Lower leg skin (tissue), 4 donors: ENCODE results near the gene MAGEB2. TPM values are rescaled to one million over a fixed set of nuclear protein-coding genes. Genes with fewer than 3 reads are reported as not detected.
A peak's percentile ranks its signal among the peaks of the same experiment; 100 is the strongest.

Experiments used
- DNase-seq, 2 donors: peaks; one replicate each; pipeline ENCODE4 v3.0.0-alpha.2; 2019; ENCODE audit warnings: low spot score in 2 of 2
- H3K4me3 ChIP-seq: fragments of 200-600 bp; sonication (generic); 2 replicates; pipeline ENCODE4 v1.5.1; 2017; ENCODE audit warnings: mild to moderate bottlenecking, low read depth; ENCODE audit not compliant: poor library complexity, severe bottlenecking
- CTCF ChIP-seq, 3 donors: fragments of 450-650 bp; IDR thresholded peaks; one replicate each; pipeline ENCODE4 v1.5.1; 2016; ENCODE audit warnings: antibody characterized with exemption in 3 of 3, mild to moderate bottlenecking in 3 of 3, moderate library complexity in 2 of 3
- POLR2A ChIP-seq, 2 donors: fragments of 450-650 bp; IDR thresholded peaks; one replicate each; pipeline ENCODE4 v1.6.1; 2016 to 2017; ENCODE audit warnings: antibody characterized with exemption in 2 of 2, mild to moderate bottlenecking in 1 of 2, moderate library complexity in 1 of 2
- WGBS, 2 donors: methylation state at CpG; one replicate each; pipeline ENCODE4 v1.1.5; 2018; 5-methylcytosine and 5-hydroxymethylcytosine counted together
- intact Hi-C: fragments of 100-400 bp; cut with DNase I; formaldehyde crosslinking; loops from one replicate; pipeline ENCODE4 v1.15.0; 2023; ENCODE audit warnings: low total_unique reads
- total RNA-seq, 4 donors: library from RNA; depleted of rRNA; stranded (reverse); fragments of >200 nt; gene quantifications; one replicate each; pipeline ENCODE4 v1.1.0, GENCODE V29; 2016

The MAGEB2 gene
- total RNA-seq, 4 donors from 2014 or later: not detected

GRCh38 chrX:30228526-30228925 lies 13.2 kb downstream of the MAGEB2 start:
- TF ChIP-seq CTCF (IDR thresholded peaks at IDR 0.05) (no peak), POLR2A (IDR thresholded peaks at IDR 0.05) (no peak)
- H3K4me3 ChIP-seq: no peak overlapping the region
- 0 to 35% methylated on average over 1 of the region's 1 CpG for WGBS, 2 donors
- intact Hi-C loops: no loop called here
- DNase-seq: no peak

DNA sequence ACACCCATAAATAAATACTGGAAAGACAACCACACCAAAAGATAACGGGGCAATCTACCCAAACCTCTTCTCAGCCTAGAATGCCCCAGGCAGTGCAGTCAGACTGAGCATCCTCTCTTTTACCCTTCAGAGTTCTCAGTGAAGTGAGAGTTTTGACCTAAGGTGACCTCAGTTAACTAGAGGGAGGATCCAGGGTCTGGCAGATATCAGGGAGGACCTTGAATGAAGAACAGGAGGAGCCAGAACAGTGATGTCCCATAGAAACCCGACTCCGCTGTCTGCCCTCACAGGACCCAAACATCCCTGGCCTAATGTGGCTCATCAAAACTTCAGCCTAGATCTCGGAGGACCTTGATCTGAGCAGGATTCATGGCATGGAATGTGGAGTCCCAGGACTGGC lies 15.0 kb downstream of the MAGEB2 start, which contains the start of gene MAGEB3:
Gene MAGEB3 (plus strand): TSS at position 263 of the 400 bp plus-strand sequence. CDS start 5,268 bp downstream, outside the sequence.
- intact Hi-C loops: no loop called here
- TF ChIP-seq CTCF (IDR thresholded peaks at IDR 0.05): no peak
- H3K4me3 ChIP-seq: no peak within 1 kb of the TSS
- no peak for DNase-seq
- WGBS, 2 donors: 64 to 66% methylated on average over 4 of the region's 4 CpGs

DNA sequence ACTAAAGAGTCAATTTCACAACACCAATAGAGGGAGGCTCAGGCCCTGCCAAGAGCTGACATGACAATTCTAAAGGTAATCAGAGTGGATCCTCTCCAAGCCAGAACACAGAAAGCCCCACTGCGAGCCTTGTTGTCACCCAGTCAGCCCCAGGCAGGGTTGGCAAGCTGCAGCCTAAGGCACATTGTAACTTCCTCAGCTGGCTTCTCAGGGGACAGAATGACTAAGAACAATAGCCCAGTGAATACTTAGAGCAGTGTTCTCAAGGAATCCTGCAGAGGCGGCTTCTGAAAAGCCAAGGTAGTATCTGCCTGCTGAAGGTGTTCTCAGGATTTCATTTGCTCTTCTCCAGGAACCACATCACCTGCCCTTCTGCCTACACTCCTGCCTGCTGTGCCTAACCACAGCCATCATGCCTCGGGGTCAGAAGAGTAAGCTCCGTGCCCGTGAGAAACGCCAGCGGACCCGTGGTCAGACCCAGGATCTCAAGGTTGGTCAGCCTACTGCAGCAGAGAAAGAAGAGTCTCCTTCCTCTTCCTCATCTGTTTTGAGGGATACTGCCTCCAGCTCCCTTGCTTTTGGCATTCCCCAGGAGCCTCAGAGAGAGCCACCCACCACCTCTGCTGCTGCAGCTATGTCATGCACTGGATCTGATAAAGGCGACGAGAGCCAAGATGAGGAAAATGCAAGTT lies 26.5 kb downstream of the MAGEB2 start, which contains the start of gene MAGEB4:
Gene MAGEB4 (plus strand): TSS at position 277 of the 692 bp plus-strand sequence. CDS start 136 bp downstream, at position 413.
- TF ChIP-seq CTCF (IDR thresholded peaks at IDR 0.05): no peak
- no peak for TF ChIP-seq POLR2A (IDR thresholded peaks at IDR 0.05)
- peak in 1 of 2 donors; percentile 71 for DNase-seq
- no peak within 1 kb of the TSS for H3K4me3 ChIP-seq
- 80 to 88% methylated on average over 7 to 10 of the region's 10 CpGs for WGBS, 2 donors
- intact Hi-C loops: no loop called here

DNA sequence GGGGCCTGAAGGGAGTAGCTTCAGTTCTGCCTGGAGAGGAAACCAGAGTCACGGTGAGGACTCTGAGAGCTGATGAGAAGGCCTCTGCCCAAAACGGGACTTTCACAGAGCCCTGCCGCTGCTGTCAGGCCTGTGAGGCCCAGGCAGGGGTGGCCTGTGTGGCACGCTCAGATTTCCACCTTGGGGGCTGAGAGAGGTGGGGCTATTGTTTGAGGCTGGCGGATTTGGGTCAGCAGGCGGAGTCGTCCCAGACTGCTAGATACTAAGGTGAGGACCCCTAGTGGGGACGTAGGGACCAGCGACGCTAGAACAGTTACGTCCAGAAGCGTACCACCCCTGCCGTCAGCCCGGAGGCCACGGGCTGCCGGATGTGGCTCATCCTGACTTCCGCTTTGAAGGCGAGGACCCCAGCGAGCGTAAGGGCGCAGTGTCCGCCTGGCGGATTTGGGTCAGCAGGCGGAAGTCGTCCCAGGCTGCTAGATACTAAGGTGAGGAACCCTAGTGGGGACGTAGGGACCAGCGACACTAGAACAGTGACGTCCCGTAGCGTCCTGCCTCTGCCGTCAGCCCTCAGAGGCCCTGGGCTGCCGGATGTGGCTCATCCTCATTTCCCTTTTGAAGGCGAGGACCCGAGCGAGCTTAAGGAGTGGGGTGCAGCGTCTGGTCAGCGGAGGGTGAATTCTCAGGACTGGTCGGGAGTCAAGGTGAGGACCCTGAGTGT lies 31.6 kb downstream of the MAGEB2 start, which contains the start of gene MAGEB1:
Gene MAGEB1 (plus strand): TSS at position 378 of the 721 bp plus-strand sequence. CDS start 3,348 bp downstream, outside the sequence.
- TF ChIP-seq POLR2A (IDR thresholded peaks at IDR 0.05): no peak
- TF ChIP-seq CTCF (IDR thresholded peaks at IDR 0.05): no peak
- no peak within 1 kb of the TSS for H3K4me3 ChIP-seq
- no peak for DNase-seq
- intact Hi-C loops: no loop called here
- 80% methylated on average over 38 of the region's 38 CpGs; no CpG with 5 or more reads in 1 of the 2 donors for WGBS, 2 donors

DNA sequence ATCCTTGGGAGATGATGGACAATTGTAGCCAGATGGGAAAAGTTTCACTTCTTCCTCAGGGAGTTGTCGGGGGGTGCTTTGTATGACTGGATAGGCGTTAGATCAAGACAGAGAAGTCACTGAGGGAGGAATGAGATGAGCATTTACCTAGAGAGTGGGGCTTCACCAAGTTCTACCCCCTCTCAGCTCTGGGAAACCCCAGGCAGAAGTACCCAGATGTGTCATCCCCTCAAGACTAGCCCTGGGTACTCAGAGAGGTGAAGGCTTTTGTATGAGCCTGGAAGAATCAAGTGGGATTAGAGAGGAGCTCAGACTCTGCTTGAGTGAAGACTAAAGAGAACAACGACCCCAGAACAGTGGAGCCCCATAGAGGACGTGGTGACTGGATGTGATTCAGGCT lies 33.5 kb downstream of the MAGEB2 start:
- no peak overlapping the region for H3K4me3 ChIP-seq
- no peak for DNase-seq
- intact Hi-C loops: no loop called here
- no peak for TF ChIP-seq CTCF (IDR thresholded peaks at IDR 0.05)
- TF ChIP-seq POLR2A (IDR thresholded peaks at IDR 0.05): no peak
- WGBS, 2 donors: 68 to 85% methylated on average over 4 of the region's 4 CpGs
